Measurements from ENCODE around the gene ZCWPW1.
A peak's percentile ranks its signal among the peaks of the same experiment; 100 is the strongest.

Gene ZCWPW1

DNA sequence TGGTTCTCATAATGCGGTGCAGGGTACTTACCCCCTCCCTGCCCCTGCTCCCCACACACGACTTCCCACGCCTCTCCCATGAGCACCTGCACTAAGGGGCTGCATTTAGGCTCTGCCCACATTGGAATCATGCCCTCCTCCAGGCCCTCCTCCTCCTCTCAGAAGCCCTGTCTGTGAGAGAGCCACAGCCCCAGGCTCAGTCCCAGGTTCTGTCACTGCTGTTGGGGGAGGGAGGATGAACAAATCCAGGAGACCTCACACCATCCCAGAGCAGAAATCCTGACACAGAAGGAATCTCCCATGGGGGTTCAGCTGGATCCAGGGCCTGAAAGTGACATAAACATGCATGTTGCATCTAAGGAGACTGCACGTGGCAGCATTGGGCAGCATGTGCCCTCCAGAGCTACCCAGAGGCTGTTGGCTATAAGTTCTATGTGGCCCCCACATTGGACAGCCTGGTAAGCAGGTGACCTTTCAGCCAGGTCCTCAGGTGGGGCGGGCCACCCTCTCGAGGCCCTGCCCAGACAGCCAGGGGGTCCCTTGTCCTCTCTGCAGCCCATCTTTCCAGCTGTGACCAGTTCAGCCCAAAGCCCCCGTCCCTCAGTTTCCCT lies 56.8 kb downstream of the ZCWPW1 start:
- TF ChIP-seq, protein P1, sequence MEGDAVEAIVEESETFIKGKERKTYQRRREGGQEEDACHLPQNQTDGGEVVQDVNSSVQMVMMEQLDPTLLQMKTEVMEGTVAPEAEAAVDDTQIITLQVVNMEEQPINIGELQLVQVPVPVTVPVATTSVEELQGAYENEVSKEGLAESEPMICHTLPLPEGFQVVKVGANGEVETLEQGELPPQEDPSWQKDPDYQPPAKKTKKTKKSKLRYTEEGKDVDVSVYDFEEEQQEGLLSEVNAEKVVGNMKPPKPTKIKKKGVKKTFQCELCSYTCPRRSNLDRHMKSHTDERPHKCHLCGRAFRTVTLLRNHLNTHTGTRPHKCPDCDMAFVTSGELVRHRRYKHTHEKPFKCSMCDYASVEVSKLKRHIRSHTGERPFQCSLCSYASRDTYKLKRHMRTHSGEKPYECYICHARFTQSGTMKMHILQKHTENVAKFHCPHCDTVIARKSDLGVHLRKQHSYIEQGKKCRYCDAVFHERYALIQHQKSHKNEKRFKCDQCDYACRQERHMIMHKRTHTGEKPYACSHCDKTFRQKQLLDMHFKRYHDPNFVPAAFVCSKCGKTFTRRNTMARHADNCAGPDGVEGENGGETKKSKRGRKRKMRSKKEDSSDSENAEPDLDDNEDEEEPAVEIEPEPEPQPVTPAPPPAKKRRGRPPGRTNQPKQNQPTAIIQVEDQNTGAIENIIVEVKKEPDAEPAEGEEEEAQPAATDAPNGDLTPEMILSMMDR (IDR thresholded peaks at IDR 0.05; ENCODE audit: extremely low read depth, missing control alignments) = no peak
- DNase-seq (ENCODE audit: low spot score) = no peak

DNA sequence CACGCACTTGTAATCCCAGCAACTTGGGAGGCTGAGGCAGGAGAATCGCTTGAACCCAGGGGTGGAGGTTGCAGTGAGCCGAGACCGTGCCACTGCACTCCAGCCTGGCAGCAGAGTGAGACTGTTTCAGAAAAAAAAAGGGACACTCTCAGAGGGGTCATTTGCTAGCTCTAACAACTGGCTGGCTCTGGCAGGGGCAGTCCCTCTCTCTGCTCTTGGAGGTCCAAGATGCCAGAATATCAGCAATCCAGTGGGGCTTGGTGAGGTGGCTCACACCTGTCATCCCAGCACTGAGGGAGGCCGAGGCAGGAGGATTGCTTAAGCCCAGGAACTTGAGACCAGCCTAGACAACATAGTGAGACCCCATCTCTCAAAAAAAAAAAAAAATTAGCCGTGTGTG lies 57.8 kb downstream of the ZCWPW1 start:
- TF ChIP-seq, protein P1 (IDR thresholded peaks at IDR 0.05; ENCODE audit: extremely low read depth, missing control alignments) = no peak
- no peak for DNase-seq (ENCODE audit: low spot score)

DNA sequence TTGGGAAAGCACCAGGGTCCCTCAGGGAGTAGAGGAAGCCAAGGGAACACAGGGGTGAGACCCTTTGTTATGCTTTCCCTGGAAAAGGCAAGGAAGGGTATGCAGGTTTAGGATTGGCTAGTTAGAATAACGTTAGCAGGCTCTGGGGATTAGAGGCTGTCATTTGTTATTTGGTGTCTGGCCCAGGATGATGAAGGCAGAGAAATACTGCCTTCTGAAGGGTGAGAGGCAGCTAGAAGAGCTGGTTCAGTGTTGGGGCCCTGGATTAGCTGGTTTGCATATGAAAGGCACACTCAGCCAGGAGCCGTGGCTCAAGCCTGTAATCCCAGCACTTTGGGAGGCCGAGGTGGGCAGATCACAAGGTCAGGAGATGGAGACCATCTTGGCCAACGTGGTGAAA lies 58.2 kb downstream of the ZCWPW1 start:
- no peak for DNase-seq (ENCODE audit: low spot score)
- TF ChIP-seq, protein P1 (IDR thresholded peaks at IDR 0.05; ENCODE audit: extremely low read depth, missing control alignments) = no peak

DNA sequence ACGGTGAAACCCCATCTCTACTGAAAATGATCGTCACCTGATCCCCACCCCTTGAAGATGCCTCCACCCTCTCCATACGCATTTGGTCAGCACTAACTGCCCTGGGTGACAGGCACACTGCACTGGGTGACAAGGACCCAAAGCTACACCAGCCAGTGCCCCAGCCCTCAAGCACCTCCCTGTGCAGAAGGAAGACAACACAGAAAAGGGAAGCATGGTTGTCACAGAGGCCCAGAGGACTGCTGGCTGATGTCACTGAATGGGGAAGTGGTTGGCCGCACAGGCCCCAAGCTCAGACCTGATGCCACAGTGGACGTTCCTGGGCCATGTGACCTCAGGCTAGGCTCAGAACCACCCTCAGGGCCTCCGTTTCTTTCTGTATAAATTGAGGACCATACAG lies 59.4 kb downstream of the ZCWPW1 start:
- peak; percentile 83 for DNase-seq (ENCODE audit: low spot score)
- TF ChIP-seq, protein P1 (IDR thresholded peaks at IDR 0.05; ENCODE audit: extremely low read depth, missing control alignments) = no peak

DNA sequence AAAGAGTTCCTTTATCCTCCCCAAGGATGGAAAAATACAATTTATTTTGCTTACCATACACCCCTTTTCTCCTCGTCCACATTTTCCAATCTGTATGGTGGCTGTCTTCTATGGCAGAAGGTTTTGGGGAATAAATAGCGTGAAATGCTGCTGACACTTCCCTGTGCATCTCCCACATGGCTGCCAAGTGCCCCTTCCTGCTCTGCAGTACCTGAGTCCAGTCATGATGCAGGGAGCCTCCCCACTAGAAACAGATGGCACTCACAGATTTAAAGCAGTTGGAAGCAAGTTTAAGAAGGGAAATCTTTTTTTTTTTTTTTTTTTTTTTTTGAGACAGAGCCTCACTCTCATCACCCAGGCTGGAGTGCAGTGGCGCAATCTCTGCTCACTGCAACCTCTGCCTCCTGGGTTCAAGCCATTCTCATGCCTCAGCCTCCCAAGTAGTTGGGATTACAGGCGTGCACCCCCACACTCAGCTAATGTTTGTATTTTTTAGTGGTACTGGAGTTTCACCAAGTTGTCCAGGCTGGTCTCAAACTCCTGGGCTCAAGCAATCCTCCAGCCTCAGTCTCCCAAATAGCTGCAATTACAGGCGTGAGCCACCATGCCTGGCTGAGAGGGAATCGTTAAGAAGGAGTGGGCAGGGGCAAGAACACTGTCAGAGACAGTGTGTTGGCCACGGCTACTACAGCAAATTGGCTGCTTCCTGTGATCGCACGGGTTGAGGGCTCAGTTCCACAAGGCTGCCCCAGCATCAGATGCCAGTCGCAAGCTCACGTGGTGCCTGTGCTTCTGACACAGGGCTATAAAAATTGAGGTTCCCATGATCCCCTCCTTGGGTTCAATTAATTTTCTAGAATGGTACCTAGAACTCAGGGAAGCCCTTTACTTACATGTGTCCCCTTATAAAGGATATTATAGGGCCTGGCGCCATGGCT lies 60.6 kb downstream of the ZCWPW1 start:
- DNase-seq (ENCODE audit: low spot score) = no peak
- TF ChIP-seq, protein P1 (IDR thresholded peaks at IDR 0.05; ENCODE audit: extremely low read depth, missing control alignments) = no peak

DNA sequence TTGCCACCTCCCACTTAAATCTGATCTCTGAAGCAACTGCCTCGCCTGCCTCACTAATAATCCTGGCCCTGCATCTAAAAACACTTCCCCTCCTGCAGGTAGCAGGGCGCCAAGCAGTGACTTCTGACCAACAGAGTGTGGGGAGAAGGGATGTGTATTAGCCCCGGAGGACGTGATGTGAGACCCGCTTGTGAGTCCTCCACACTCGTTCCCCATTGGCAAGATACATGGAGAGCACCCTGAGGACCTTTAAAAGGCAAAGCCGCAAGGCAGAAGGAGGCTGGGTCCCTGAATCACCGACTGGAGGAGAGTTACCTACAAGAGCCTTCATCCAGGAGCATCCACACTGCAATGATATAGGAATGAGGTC lies 61.3 kb downstream of the ZCWPW1 start:
- TF ChIP-seq, protein P1 (IDR thresholded peaks at IDR 0.05; ENCODE audit: extremely low read depth, missing control alignments) = no peak
- DNase-seq (ENCODE audit: low spot score) = no peak

All from GM20000 (cell line).